Lung microvascular endothelial cell (primary cell): Measurements from ENCODE around the gene LHX4. TPM values are rescaled to one million over a fixed set of nuclear protein-coding genes. Genes with fewer than 3 reads are reported as not detected.

Experiments
- DNase-seq, 2 donors: peaks; one replicate each; pipeline versions ENCODE4 v3.0.0 to v3.0.0-alpha.2; 2010; ENCODE audit warnings: low read depth in 2 of 2
- total RNA-seq: library from RNA; depleted of rRNA; stranded (reverse); fragments of >200 nt; gene quantifications from 2 replicates; pipeline ENCODE4 v1.2.1, GENCODE V29; 2014

The LHX4 gene
- not detected in 2 replicates for total RNA-seq

DNA sequence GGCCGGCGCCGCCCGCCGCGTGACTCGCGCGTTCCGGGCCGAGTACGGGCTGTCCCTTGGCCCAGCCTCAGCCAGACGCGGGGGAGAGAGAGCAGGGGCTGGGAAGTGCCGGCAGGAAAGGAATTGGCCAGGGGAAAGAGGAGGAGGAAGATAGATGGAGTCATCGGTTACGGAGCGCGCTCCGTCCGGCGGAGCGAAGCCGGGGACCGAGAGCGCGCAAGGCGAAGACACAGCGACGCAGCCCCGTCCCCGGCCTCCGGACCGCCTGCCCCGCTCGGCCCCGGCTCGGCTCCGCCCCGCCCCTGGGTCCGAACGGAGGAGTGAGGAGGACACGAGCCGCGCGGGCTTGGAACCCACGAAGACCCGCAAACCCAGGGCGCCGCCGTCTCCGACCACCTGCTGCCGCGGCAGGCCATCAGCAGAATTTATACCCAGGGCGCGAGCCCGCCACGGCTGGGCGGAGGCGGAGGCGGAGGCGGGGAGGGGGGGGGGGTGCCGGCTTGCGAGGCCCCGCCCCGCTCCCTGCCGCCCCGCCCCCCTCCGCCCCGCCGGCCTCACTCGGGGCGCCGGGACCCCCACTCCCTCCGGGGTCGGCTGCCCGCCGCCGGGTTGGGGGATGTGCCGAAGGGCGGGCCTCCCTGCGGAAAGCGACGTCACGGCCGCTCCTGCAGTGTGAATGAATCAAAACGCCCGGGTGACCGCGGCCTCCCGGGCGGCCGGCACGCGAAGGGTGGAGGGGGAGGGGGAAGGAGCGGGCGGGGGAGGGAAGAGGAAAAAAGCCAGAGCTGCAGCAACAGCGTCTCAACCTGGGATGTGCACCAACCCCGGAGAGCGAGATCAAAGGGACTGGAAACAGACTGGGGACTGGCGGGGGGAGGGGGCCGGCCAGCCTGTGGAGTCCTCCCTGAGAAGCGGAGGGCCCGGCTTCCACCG lies at the start of gene LHX4:
TSS of gene LHX4 (plus strand) at position 782 of the 933 bp plus-strand sequence. CDS start 266 bp downstream, outside the sequence.
- DNase-seq, result peak; percentile 40 to 47

DNA sequence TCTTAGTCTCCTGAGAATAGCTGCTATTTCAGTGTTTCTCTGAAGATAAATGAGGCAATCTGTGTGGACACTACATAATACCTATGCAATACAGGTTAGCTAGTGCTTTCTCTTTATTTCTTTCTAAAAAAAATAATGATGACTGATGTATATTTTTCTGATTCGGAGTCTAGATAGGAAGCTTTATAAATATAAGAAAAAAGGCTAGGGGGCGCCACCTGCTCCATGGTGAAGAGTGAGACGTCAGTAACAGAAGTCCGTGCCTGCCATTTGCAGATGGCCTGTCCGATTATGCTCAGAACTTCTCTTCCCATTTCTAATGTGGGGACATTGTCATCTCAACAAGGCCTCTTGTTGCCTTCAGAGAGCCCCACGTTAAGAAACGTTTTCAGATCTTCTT lies 49.0 kb upstream of the LHX4 start:
- DNase-seq, result peak; percentile 34 to 45

DNA sequence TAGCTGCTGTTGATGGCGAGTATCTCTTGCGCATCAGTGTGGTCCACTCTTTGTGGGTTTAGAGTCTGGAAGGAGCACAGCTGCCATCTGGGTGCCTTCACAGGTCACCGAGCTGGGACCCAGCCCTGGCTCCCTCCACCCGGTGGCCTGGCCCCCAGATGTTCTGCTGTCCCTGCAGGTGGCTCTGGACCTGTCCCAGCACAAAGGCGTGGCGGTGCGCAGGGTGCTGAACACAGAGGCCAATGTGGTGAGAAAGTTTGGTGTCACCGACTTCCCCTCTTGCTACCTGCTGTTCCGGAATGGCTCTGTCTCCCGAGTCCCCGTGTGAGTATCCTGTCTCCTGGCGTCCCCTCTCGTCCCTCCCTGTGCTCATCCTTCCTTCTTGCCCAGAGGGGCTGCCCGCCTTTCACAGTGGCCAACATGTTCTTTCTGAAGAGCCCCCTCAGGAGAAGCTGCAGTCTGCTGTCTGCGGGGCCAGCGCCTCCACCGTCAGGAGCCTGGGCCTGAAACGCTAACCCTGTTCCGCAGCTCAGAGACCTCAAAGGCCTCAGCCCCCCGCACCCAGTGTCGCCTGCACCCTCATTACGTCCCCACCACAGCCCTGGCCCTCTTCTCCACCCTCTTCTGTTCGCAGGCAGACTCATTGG lies 47.9 kb upstream of the LHX4 start:
- DNase-seq, result no peak

- DNase-seq, result no peak
Observed at GRCh38 chr1:180182643-180183311, 47.3 kb upstream of the LHX4 start.

GRCh38 chr1:180183426-180183825 lies 46.6 kb upstream of the LHX4 start:
- DNase-seq, result no peak

DNA sequence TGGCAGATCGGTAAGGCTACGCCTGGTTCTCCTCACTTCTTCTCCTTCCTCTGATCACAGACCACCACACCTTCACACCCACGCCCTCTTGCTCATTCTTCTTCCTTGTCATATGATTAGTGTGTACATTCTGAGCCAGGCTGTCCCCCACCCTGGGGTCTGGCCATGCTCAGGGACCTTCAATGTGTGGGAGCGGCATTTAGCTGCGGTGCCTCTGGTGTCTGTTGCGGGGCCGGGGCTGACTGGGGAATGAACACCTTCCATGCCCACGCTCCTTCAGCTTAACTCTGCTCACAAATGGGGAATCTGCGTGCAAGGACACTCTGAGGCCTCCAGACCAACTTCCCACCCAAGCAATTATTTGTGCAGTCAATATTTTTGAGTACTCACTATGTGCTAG lies 46.0 kb upstream of the LHX4 start:
- DNase-seq, result no peak

GRCh38 chr1:180185281-180185680 lies 44.8 kb upstream of the LHX4 start:
- no peak for DNase-seq

GRCh38 chr1:180185971-180186645 lies 44.0 kb upstream of the LHX4 start:
- DNase-seq, result no peak

DNA sequence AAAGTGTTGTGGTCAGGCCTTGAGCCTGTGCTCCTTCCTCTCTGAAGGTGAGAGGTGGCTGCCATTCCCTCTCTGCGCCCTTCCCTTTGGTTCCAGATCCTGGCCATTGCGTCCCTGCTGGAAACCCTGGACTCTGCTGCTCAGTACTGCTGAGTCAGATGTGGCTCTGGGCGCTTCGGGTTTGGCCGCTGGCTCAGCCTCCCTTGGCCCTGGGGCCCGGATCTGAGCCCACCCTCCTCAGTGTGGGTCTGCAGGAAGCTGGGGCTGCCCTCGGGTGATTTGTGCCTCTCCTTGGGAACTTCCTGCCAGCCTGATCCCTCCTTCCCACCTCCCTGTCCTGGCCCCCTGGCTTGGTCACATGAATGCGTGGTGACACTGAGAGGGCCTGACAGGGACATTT lies 43.2 kb upstream of the LHX4 start:
- no peak for DNase-seq

GRCh38 chr1:180187626-180188025 lies 42.4 kb upstream of the LHX4 start:
- DNase-seq, result no peak

DNA sequence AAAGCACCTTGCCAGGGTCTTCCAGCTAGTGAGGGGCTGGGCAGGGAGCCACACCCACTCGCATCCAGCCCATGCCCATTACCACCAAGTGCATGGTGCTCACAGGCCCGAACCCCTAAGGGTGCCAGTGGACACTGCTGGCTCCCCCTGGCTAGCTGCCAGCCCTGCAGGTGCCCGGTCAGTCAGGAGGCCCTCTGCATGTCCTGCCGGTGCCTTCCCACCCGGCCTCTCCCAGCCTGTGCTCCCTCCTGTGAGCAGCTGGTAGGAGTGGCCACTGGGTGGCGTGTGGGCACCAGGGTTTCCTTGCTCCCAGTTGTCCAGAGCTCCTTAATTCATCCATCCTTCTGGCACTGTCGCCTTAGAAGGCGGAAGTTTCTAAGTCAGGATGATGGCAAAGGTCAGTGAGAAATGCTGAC lies 42.0 kb upstream of the LHX4 start:
- DNase-seq, result peak; percentile 65 to 72

- no peak for DNase-seq
Observed at GRCh38 chr1:180188684-180189175, 41.3 kb upstream of the LHX4 start.

- DNase-seq, result no peak
Observed at GRCh38 chr1:180190091-180190490, 40.0 kb upstream of the LHX4 start.

GRCh38 chr1:180192172-180192571 lies 37.9 kb upstream of the LHX4 start:
- no peak for DNase-seq

DNA sequence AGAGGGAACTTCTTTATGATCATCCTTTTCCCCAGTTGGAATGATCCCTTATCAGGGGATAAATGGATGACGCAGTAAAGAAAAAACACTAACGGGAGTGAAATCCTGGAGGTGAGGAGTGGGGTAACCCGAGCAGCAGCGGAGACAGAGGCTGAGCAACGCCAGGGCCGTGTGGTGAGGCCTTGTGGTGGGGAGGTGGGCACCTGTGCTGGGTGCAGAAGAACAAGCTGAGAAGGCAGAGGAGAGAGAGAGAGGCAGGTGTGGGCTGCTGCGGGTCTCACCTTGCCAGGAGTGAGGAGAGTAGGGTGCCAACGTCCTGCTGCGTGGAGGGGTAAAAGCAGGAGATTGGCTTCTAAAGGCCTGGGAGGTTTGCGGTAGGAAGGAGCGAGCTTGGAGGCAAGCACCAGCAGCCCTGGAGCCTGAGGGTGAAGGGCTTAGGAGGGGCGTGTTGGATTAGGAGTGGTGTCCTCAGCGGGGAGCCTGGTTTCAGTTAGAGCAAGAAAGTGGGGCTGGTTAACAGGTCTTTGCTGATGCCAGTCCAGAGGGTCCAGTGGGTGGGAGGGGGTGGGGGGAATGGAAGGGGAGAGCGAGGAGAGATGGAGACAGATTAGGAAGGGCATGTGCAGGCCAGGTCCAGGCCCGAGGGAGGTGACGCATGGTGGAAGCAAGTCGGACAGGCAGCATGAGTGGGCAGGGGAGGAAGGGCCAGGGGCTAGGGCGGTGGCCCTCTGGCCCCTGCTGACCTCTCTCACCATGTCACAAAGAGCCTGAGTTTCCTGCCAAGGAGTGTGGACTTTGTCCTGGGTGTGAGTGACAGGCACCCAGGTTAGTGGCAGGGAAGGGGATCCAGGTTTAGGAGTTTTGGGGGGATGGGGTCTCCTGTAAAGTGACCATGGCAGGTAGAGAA lies 36.7 kb upstream of the LHX4 start:
- no peak for DNase-seq

DNA sequence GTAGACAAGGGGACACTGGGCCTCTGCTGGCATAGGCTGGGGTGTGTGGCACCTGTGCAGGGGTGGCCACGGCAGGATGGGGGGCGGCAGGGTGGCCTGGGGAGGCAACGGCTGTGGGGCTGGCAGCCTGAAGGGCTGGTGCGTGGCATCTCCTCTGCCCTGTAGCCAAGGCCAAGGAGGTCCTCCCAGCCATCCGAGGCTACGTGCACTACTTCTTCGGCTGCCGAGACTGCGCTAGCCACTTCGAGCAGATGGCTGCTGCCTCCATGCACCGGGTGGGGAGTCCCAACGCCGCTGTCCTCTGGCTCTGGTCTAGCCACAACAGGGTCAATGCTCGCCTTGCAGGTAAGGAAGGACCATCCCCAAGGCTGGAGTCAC lies 36.0 kb upstream of the LHX4 start:
- no peak for DNase-seq

- DNase-seq, result no peak
Observed at GRCh38 chr1:180194546-180195207, 35.4 kb upstream of the LHX4 start.

- DNase-seq, result no peak
Observed at GRCh38 chr1:180195401-180195800, 34.7 kb upstream of the LHX4 start.

GRCh38 chr1:180195916-180196315 lies 34.1 kb upstream of the LHX4 start:
- DNase-seq, result no peak

DNA sequence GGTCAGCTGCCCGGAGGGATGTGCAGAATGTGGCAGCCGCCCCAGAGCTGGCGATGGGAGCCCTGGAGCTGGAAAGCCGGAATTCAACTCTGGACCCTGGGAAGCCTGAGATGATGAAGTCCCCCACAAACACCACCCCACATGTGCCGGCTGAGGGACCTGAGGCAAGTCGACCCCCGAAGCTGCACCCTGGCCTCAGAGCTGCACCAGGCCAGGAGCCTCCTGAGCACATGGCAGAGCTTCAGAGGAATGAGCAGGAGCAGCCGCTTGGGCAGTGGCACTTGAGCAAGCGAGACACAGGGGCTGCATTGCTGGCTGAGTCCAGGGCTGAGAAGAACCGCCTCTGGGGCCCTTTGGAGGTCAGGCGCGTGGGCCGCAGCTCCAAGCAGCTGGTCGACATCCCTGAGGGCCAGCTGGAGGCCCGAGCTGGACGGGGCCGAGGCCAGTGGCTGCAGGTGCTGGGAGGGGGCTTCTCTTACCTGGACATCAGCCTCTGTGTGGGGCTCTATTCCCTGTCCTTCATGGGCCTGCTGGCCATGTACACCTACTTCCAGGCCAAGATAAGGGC lies 33.5 kb upstream of the LHX4 start:
- no peak for DNase-seq
